Left lobe of liver (tissue), 2 donors: ENCODE data around the gene NEK4. TPM values are rescaled to one million over a fixed set of nuclear protein-coding genes. Genes with fewer than 3 reads are reported as not detected.

Experiments
- ATAC-seq: fragments of 200-7000 bp; cut with Tn5 transposase; one replicate; pipeline ENCODE4 v1.9.1; 2020; ENCODE audit warnings: mild to moderate bottlenecking, moderate library complexity
- DNase-seq: peaks from one replicate; pipeline ENCODE4 v3.0.0-alpha.2; 2020; ENCODE audit warnings: low spot score
- total RNA-seq: library from RNA; stranded (reverse); gene quantifications from one replicate; pipeline ENCODE4 v1.2.1, GENCODE V29; 2021
- donor health status: DM: no; HTN: no; CAD: no; lungs with moderate emphysema.
- donor health status: DM: no; HTN: yes; CAD: no.

The NEK4 gene
- 16.6 TPM for total RNA-seq

DNA sequence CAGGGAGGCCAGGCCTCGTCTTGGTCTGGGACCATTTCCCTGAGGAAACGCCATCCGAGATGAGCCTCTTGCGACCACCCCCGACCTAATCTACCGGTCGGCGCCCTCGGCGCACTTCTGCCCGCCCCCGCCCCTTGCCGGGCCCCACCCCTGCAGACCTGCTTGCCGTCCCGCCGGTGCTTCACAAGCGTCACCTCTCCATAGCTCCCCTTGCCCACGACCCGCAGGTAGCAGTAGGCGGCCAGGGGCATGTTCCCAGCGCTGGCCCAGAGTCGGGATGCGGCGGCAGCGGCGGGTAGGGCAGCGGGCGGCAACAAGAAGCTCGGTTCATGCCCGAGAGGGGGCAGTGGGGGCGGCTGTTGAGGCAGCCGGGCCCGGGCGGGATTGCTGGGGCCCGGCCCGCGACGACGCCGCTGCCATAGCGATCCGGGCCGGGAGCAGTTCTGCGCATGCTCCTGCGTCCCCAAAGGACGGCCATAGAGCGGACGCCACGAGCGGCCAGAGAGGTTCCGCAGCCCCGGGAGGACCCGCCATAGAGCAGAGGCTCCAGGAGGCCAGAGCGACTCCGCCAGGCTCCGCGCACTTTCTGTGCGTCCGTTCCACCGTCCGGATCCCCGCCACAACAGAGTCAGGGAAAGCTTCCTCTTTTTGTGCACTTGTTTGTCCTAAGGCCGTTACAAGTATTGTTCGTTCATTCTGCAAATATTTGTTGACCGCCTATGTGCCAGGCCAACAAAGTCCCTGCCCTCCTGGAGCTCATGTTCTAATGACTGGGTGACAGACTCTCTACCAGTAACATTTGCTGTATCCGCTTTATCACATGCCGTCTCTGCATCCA is at the start of gene NEK4:
NEK4 (minus strand) TSS at position 445 of the 838 bp plus-strand sequence; CDS start at position 251, 194 bp downstream.
- ATAC-seq = peak; percentile 81

DNA sequence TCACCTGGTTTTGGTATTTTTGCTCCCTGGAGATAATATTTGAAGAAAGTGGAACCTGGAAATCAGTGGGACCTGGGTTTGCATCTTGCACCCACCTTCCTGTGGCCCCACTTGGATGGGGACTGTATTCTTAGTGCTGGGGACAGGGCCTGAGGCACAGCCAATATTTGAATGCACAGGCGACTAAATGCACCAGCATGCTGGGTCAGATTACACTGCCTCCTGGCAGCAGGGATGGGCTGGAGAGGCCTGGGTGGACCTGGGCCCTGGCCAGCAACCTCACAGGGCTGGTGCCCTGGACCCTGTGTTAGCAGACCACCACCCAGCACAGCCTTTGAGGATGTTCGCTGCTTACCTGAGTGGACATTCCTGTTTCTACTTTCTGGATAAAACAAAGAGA is 49.2 kb upstream of the NEK4 start:
- no peak for DNase-seq
- no peak for ATAC-seq

More for the DNA sequence above, at the start of gene NEK4:
- DNase-seq = peak; percentile 95

GRCh38 chr3:52817860-52818259 is 47.1 kb upstream of the NEK4 start:
- DNase-seq (peak; percentile 52), ATAC-seq (no peak)

DNA sequence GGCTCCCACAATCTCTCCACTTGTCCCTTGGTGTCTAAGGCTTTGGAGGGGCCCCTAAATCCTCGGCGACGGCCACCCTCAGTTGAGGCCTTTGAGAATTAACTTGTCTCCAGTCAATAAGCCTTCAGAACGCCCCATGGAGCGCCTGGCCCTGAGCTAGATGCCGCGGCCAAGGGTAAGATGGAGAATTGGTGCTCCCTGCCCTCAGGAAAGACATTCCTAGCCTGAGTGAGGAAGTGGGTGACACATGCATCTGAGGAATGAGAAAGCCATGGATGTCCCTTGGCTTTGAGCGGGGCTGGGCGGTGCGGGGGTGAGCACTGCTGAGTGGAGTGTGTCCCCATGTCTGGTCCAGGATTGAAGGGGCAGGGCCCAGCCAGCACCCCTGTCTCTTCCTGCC is 46.5 kb upstream of the NEK4 start:
- peak; percentile 0 for ATAC-seq
- DNase-seq = no peak

- DNase-seq (peak; percentile 51), ATAC-seq (peak; percentile 1)
Measured at GRCh38 chr3:52816654-52817053, 45.9 kb upstream of the NEK4 start.

DNA sequence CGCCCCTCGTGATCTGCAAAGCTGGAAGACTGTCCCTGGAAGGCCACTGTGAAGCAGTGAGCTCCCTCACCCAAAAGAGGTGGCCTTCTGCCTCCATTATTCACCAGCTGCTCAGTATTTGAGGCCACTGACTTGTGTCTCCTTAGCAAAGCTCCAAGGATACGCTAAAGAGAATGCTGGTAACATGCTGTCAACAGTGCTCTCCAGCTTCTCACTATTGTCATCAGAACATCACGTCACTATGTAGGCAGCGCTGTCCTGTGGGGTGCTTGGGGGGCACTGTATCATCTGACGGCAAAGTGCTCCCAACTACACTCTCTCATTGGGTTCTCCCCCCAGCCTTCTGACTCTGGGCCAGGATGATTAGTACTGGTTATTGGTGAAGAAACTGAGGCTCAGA is 45.5 kb upstream of the NEK4 start:
- ATAC-seq (no peak), DNase-seq (no peak)

GRCh38 chr3:52813810-52814209 is 43.1 kb upstream of the NEK4 start:
- ATAC-seq (peak; percentile 30), DNase-seq (peak; percentile 79)

- DNase-seq = peak; percentile 82
- peak; percentile 51 for ATAC-seq
Measured at GRCh38 chr3:52811452-52812011, 40.8 kb upstream of the NEK4 start.

DNA sequence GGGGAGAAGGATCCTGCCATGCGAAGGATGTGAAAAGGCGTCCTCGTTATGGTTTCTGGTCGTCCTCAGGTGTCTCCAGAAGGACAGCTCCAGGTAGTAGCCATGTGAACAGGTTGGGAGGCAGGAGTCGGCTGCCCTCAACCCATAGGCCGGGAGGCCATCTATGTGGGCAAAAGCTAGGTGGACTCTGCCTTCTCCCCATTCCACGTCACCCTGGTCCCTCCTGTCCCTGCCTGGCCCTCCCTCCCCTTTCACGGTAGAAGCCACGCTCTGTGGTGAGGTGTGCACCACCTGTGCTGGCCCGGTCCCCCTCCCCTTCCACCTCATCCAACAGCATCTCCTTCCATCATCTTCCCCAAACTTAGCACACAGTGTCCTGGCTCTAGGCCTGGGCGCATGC is 40.2 kb upstream of the NEK4 start:
- DNase-seq = peak; percentile 78
- ATAC-seq = peak; percentile 52

DNA sequence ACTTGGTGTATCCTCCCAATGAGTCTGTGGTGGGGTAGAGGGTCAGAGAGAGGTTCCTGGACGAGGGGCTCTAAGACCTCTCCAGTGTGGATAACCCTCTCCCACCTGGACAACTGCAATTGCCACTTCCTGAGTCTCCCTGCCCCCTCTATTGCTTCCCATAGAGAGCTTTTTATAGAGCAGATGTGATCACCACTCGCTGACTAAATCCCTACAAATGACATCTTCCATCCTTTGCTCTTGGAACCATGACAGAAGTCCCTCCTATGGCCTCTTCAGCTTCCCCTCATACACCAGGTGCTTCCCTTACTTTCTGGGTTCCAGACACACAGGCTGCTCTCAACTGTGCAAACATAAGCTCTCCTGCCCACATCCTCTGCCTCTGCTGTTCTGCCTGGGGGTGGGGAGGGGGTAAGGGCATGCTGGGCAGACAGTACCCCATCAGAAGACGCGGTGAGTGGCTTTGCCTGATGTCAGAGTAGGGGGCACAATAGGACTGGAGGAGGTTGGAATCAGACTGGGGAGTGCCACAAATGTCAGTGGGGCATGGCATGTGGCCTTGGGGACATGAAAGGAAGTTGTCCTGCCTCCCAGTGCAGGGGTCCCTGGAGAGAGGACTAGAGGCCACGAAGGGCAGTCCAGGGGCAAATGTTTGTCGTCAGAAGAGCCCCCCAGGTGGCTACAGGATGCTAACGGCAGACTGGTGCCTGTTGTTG is 39.1 kb upstream of the NEK4 start:
- no peak for ATAC-seq
- DNase-seq = no peak

DNA sequence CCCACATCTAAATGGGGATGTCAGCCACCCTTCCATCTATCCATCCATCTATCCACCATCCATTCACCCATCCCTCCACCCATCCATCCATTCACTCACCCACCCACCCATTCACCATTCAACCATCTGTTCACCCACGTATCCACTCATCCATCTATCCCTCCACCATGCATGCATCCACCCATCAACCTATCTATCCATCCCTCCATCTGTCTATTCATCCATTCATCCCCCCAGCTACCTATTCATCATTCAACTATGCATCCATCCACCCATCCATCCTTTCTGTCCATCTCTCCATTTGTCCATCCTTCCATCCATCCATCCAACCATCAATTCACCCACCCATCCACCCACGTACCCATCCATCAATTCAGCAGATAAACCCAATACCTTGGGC is 38.4 kb upstream of the NEK4 start:
- no peak for ATAC-seq
- no peak for DNase-seq

DNA sequence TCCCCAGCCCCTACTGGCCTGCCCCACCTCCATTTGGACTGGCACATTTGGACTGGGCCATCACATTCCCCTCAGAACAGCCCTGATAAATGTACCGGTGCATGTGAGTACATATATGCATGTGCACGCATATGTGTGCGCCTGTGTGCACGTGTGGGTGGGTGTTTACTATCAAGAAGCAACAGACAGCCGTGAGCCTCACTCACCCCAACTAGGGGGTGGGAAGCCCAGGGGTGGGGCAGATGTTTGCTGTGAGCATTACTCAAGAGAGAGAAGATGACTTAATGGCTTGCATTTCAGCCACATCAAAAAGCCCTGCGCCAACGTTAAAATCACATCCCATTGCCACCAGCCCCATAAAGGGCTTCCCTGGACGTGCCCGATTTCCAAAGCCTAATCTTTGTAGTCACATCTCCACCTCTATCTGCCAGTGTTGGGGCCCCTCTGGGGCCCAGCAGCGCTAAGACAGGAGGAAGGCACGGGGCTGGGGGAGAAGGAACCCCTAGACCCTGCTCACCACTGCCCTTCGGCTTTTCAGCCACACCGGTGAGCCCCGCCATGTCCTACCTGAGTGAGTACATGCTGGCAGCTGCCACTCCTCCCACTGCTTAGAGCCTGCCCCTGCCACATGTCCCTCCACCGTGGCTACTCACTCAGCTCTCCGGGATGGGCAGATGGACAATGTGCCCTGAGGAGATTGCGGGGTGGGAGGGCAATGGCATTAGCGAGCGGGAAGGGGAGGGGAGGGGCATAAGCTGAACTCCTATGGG is 34.7 kb upstream of the NEK4 start:
- ATAC-seq (no peak), DNase-seq (no peak)

DNA sequence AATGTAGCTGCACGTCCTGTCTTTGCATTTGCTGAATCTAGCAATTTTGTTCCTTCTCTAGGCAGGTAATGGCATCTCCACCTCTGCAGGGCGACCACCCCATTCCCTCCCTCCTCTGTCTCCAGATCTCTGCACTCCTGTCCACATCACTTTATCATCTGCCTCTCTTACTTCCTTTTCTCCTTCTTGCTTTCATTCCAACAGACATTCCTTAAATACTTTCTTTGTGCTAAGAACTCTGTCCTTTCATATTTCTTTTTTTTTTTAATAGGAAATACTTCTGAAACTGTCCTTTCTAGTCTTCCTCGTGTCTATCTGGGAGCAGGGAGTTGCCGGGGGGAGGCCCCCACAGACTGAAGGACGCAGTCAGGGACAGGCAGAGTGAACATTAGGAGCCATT is 31.1 kb upstream of the NEK4 start:
- no peak for DNase-seq
- ATAC-seq = no peak

GRCh38 chr3:52800079-52800478 is 29.3 kb upstream of the NEK4 start:
- ATAC-seq = peak; percentile 14
- no peak for DNase-seq

DNA sequence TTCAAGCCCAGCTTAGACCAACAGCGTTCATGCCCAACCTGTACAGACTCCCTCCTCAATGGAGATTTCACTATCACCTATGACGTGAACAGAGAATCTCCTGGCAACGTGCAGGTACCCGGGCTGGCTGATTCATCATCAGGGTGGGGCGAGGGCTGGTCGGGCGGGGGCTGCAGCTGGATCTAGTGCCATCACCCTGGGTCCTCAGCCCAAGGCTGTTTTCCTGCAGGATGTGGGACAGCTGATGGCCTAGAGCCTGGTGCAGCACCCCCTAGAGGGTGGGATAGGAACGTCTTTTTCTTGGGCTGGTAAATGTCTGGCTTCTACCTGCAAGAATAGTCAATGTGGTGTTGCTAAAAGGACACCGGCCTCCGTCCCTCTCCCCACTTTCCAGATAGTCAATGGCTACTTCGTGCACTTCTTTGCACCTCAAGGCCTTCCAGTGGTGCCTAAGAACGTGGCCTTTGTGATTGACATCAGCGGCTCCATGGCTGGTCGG is 28.3 kb upstream of the NEK4 start:
- ATAC-seq (peak; percentile 15), DNase-seq (no peak)

DNA sequence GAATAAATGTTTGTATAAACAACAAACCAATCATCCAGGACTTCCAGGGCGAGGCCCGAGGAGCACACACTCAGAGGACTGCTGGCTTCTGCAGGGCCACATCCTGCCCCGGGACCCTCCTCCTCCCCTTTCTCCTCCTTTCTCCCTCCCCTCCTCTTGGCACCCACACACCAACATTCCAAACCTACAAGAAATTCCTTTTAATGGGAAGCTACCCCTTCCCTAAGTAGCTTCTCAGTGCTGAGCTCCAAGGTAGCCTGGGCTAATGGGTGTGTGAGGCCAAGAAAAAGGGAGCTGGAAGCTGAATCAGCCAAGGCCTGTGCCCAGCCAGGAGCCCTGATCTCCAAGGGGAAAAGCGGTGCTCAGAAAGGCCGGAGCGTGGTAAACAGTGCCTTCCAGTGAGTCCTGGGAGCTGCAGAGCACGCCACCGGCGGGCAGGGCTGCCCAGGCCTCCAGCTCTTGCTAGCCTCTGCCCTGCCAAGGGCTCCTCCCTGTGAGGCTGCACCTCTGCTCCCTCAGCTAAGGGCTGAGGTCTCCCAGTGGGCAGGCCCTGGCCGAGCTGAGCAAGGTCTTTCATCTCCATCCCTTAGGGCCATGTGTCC is 27.7 kb upstream of the NEK4 start:
- no peak for ATAC-seq
- DNase-seq = no peak

DNA sequence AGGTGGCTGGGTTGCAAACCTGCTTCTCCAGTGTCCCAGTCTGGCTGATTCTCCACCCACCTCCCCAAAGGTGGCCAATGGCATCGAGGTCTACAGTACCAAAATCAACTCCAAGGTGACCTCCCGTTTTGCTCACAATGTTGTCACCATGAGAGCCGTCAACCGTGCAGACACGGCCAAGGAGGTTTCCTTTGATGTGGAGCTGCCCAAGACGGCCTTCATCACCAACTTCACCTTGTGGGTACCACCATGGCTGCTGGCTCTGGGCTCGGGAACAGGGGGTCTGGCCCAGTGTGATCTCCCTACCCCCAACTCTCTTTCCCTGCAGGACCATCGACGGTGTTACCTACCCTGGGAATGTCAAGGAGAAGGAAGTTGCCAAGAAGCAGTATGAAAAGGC is 25.7 kb upstream of the NEK4 start:
- no peak for ATAC-seq
- DNase-seq = no peak

GRCh38 chr3:52795298-52795900 is 24.7 kb upstream of the NEK4 start:
- peak; percentile 51 for ATAC-seq
- DNase-seq = peak; percentile 86

DNA sequence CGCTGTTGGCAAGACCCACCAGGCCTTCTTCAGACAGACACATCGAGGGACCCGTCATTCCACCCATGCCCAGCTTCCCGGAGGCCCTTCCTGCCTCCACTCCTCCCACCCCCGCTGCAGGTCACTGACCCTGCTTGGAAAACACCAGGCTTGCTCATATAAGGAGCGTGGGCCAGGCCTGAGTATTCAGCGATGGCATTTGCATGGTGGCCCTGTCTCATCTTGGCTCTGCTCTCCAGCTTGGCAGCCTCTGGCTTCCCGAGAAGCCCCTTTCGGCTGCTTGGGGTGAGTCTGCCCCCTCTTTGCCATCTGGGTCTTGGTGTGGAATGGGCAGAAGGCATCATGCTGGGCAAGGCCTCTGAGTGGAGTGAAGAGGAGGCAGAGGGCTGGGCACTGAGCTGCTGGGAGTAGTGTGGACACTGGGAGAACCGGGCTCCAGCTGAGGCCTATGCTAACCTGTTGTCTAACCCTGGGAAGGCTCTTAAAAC is 23.9 kb upstream of the NEK4 start, which contains the start of gene ITIH3:
ITIH3 (plus strand) TSS at position 185 of the 488 bp plus-strand sequence; CDS start at position 193, 8 bp downstream.
- peak; percentile 70 for ATAC-seq
- DNase-seq = peak; percentile 89
